PC-3 (cell line): ENCODE measurements around the gene ZBTB48. TPM values are rescaled to one million over a fixed set of nuclear protein-coding genes. Genes with fewer than 3 reads are reported as not detected.

Experiments
- ATAC-seq: fragments of 200-7000 bp; cut with Tn5 transposase; 2 replicates; pipeline ENCODE4 v1.9.1; 2020; ENCODE audit warnings: mild to moderate bottlenecking, moderate library complexity
- BruUV-seq: library from RNA; stranded (reverse); fragments of 400-500 nt; replicated peaks from 2 replicates; lab custom pipeline; 2021; lab: Mats Ljungman, UMichigan
- CTCF ChIA-PET: fragments of 300-600 bp; sonication (Branson Sonifier 250); formaldehyde crosslinking; loops from one replicate; lab custom pipeline; 2022; ENCODE audit warnings: antibody characterized with exemption; lab: Charles Lee
- POLR2A ChIA-PET: fragments of 300-600 bp; sonication (Branson Sonifier 250); formaldehyde crosslinking; loops from one replicate; lab custom pipeline; 2022; ENCODE audit warnings: antibody characterized with exemption; ENCODE audit not compliant: unreplicated experiment; lab: Charles Lee
- DNase-seq: peaks from one replicate; pipeline ENCODE4 v3.0.0-alpha.2; 2015
- H2AFZ ChIP-seq: fragments of 300-600 bp; sonication (generic); 2 replicates; pipeline ENCODE4 v1.6.0; 2016; ENCODE audit warnings: antibody characterized with exemption, low read length
- H3F3A ChIP-seq: fragments of 300-600 bp; sonication (generic); one replicate; pipeline ENCODE4 v1.6.0; 2017; ENCODE audit warnings: antibody characterized with exemption, low read length, control low read depth, mild to moderate bottlenecking; ENCODE audit not compliant: unreplicated experiment
- H3K27ac ChIP-seq: fragments of 300-600 bp; sonication (generic); 2 replicates; pipeline ENCODE4 v1.5.1; 2016; ENCODE audit warnings: mild to moderate bottlenecking, low read length
- H3K27me3 ChIP-seq: fragments of 300-600 bp; sonication (generic); 2 replicates; pipeline ENCODE4 v1.6.1; 2016; ENCODE audit warnings: low read length, mixed read lengths
- H3K36me3 ChIP-seq: fragments of 300-600 bp; sonication (generic); 2 replicates; pipeline ENCODE4 v1.6.1; 2016; ENCODE audit warnings: low read depth, mixed run types, low read length, mixed read lengths
- H3K4me1 ChIP-seq: fragments of 300-600 bp; sonication (generic); 2 replicates; pipeline ENCODE4 v1.5.1; 2016; ENCODE audit warnings: low read length; ENCODE audit not compliant: insufficient read depth
- H3K4me2 ChIP-seq: fragments of 300-600 bp; sonication (generic); 2 replicates; pipeline ENCODE4 v1.6.0; 2016; ENCODE audit warnings: low read length
- H3K4me3 ChIP-seq: fragments of 300-600 bp; sonication (generic); 2 replicates; pipeline ENCODE4 v1.5.1; 2016; ENCODE audit warnings: mild to moderate bottlenecking, low read length, mixed read lengths
- H3K79me2 ChIP-seq: fragments of 300-600 bp; sonication (generic); 2 replicates; pipeline ENCODE4 v1.6.1; 2017; ENCODE audit warnings: low read length, mixed read lengths
- H3K9ac ChIP-seq: fragments of 300-600 bp; sonication (generic); 2 replicates; pipeline ENCODE4 v1.6.0; 2016; ENCODE audit warnings: mild to moderate bottlenecking, low read length
- H3K9me2 ChIP-seq: fragments of 300-600 bp; sonication (generic); replicated peaks from 2 replicates; pipeline ENCODE4 v1.6.1; 2016; ENCODE audit warnings: mixed run types, low read length, mixed read lengths
- H3K9me3 ChIP-seq: fragments of 300-600 bp; sonication (generic); 2 replicates; pipeline ENCODE4 v1.6.1; 2016; ENCODE audit warnings: low read length, mixed read lengths
- H4K20me1 ChIP-seq: fragments of 300-600 bp; sonication (generic); 2 replicates; pipeline ENCODE4 v1.6.1; 2016; ENCODE audit warnings: low read length, mixed read lengths
- EZH2 ChIP-seq: fragments of 300-600 bp; sonication (generic); IDR thresholded peaks from one replicate; pipeline ENCODE4 v1.6.1; 2017; ENCODE audit warnings: antibody characterized with exemption, mild to moderate bottlenecking, low read length; ENCODE audit not compliant: unreplicated experiment
- EZH2phosphoT487 ChIP-seq: fragments of 300-600 bp; sonication (generic); IDR thresholded peaks from 2 replicates; pipeline ENCODE4 v1.6.1; 2018; ENCODE audit warnings: mild to moderate bottlenecking, antibody characterized with exemption, low read length, borderline replicate concordance
- intact Hi-C: fragments of 100-400 bp; cut with micrococcal nuclease; formaldehyde crosslinking; loops from 2 replicates; pipeline ENCODE4 v1.9.0; 2023
- total RNA-seq: library from RNA; depleted of rRNA; stranded (reverse); fragments of >200 nt; gene quantifications from 2 replicates; pipeline ENCODE4 v1.2.3, GENCODE V29; 2014
- TF ChIP-seq, protein P1 (sequence below): fragments of 300-600 bp; sonication (generic); conservative IDR thresholded peaks from 2 replicates; pipeline ENCODE4 v1.5.1; 2017; ENCODE audit warnings: antibody characterized with exemption, low read depth, mild to moderate bottlenecking, low read length

The ZBTB48 gene
- total RNA-seq, 1 experiment from 2014 or later = 47.2 TPM

DNA sequence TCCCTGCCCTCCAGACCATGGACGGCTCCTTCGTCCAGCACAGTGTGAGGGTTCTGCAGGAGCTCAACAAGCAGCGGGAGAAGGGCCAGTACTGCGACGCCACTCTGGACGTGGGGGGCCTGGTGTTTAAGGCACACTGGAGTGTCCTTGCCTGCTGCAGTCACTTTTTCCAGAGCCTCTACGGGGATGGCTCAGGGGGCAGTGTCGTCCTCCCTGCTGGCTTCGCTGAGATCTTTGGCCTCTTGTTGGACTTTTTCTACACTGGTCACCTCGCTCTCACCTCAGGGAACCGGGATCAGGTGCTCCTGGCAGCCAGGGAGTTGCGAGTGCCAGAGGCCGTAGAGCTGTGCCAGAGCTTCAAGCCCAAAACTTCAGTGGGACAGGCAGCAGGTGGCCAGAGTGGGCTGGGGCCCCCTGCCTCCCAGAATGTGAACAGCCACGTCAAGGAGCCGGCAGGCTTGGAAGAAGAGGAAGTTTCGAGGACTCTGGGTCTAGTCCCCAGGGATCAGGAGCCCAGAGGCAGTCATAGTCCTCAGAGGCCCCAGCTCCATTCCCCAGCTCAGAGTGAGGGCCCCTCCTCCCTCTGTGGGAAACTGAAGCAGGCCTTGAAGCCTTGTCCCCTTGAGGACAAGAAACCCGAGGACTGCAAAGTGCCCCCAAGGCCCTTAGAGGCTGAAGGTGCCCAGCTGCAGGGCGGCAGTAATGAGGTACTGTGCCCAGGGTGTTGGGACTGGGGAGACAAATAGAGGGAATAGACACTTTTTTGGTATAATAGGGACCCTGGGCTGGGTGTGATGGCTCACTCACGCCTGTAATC is 1.0 kb downstream of the ZBTB48 start:
- DNase-seq (peak; percentile 40), ATAC-seq (peak; percentile 5)
- H3K4me2 ChIP-seq = peak overlapping the region; percentile 89
- no TSS peak for BruUV-seq
- peak overlapping the region; percentile 85 for H3K9ac ChIP-seq
- CTCF ChIA-PET = interaction anchor here (0.6 to 1.6 kb wide), 2 partner anchors 19 to 663 kb away, joined by 3 to 4 read pairs; no protein-coding TSS in a partner anchor
- H3K27me3 ChIP-seq = no peaks in the 10 kb centered on the region
- H3K36me3 ChIP-seq = no peaks in the 10 kb centered on the region
- H3K9me3 ChIP-seq = no peaks in the 10 kb centered on the region
- H3K9me2 ChIP-seq = no peaks in the 10 kb centered on the region
- H3F3A ChIP-seq = no peaks in the 10 kb centered on the region
- POLR2A ChIA-PET = interaction anchor here (0.7 kb wide), 1 partner anchor 185 kb away, joined by 3 read pairs; no protein-coding TSS in a partner anchor
- peaks cover 35% of the 10 kb centered on the region for H3K79me2 ChIP-seq
- H2AFZ ChIP-seq = peak overlapping the region; percentile 68
- H4K20me1 ChIP-seq = no peaks in the 10 kb centered on the region
- intact Hi-C loops = loop anchor here (2.0 kb wide), 1 partner anchor 66 kb away; no protein-coding TSS in a partner anchor
- H3K4me1 ChIP-seq = peaks cover 27% of the 10 kb centered on the region
- TF ChIP-seq, protein P1, sequence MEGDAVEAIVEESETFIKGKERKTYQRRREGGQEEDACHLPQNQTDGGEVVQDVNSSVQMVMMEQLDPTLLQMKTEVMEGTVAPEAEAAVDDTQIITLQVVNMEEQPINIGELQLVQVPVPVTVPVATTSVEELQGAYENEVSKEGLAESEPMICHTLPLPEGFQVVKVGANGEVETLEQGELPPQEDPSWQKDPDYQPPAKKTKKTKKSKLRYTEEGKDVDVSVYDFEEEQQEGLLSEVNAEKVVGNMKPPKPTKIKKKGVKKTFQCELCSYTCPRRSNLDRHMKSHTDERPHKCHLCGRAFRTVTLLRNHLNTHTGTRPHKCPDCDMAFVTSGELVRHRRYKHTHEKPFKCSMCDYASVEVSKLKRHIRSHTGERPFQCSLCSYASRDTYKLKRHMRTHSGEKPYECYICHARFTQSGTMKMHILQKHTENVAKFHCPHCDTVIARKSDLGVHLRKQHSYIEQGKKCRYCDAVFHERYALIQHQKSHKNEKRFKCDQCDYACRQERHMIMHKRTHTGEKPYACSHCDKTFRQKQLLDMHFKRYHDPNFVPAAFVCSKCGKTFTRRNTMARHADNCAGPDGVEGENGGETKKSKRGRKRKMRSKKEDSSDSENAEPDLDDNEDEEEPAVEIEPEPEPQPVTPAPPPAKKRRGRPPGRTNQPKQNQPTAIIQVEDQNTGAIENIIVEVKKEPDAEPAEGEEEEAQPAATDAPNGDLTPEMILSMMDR = peak; percentile 59
- TF ChIP-seq EZH2 (no peak), EZH2phosphoT487 (no peak)
- 0 out of 2 replicates have a peak overlapping the region, but pooled peaks have one; percentile 11 for H3K27ac ChIP-seq
- peak overlapping the region; percentile 92 for H3K4me3 ChIP-seq

DNA sequence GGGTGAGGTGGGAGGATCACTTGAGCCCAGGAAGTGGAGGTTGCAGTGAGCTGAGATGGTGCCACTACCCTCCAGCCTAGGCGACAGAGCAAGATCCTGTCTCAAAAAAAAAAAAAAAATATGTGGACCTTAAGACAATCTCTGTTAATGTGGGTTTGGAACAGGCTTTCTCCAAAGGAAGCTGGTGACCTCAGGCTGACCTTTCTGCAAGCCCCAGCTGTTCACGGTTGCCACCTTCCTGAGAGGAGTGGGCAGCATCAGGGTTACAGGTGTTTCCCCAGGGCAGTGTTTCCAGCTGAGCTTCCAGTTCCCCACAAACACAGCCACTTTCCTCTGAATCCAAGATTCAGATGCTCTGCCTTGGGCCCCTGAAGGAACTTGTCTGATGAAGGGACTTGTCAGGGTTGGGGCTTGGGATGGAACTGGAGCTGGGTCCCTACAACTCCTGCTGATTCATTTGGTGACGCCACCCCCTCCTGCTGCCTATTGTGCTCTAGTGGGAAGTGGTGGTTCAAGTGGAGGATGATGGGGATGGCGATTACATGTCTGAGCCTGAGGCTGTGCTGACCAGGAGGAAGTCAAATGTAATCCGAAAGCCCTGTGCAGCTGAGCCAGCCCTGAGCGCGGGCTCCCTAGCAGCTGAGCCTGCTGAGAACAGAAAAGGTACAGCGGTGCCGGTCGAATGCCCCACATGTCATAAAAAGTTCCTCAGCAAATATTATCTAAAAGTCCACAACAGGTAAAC is 1.9 kb downstream of the ZBTB48 start:
- POLR2A ChIA-PET = no interaction called here
- Histone ChIP-seq H3K9ac (no peak overlapping the region), H3K9me3 (no peaks in the 10 kb centered on the region), H3K27me3 (no peaks in the 10 kb centered on the region), H3F3A (no peaks in the 10 kb centered on the region), H3K36me3 (no peaks in the 10 kb centered on the region), H3K79me2 (peaks cover 35% of the 10 kb centered on the region), H3K27ac (no peak overlapping the region), H3K4me1 (peaks cover 27% of the 10 kb centered on the region), H4K20me1 (no peaks in the 10 kb centered on the region), H2AFZ (no peak overlapping the region), H3K9me2 (no peaks in the 10 kb centered on the region), H3K4me2 (peak overlapping the region; percentile 89), H3K4me3 (peak overlapping the region; percentile 92; the same call in 1 of the 2 replicates)
- CTCF ChIA-PET = no interaction called here
- intact Hi-C loops = loop anchor here (2.0 kb wide), 1 partner anchor 65 kb away; no protein-coding TSS in a partner anchor
- ATAC-seq (peak; percentile 2; the same call in 1 of the 2 replicates), DNase-seq (peak; percentile 63)
- TF ChIP-seq EZH2 = no peak
- TF ChIP-seq, protein P1 = no peak
- no peak for TF ChIP-seq EZH2phosphoT487
- no TSS peak for BruUV-seq
